ENCODE data around the gene SLC9A1. TPM values are rescaled to one million over a fixed set of nuclear protein-coding genes. Genes with fewer than 3 reads are reported as not detected.

The SLC9A1 gene
- total and polyA plus RNA-seq, 10 of the 15 experiments (the other 5 are each of a cell fraction or from before 2014, with no cell fraction given) = 0.87 to 21.4 (median 4.3) TPM

DNA sequence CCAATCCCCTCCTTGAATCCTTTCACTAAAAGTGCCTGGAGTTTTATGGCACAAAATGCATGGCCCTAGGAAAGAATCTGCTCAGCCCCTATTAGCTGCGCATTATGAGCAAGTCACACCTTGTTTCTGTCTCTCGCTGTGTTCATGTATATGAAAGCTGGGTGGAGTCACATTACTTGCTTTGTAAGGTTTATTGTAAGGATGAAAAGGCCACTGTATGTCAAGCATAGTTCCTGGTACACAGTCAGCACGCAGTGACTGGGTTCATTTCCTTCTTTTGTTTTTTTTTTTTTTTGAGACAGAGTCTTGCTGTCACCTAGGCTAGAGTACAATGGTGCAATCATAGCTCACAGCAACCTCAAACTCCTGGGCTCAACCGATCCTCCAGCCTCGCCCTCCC is 6.7 kb upstream of the SLC9A1 start:
- H4K20me1 ChIP-seq (ENCODE audit: control insufficient read depth, insufficient read depth) = no peaks in the 10 kb centered on the region
- ChIA-PET RAD21 (ENCODE audit: unreplicated experiment) (interaction anchor here (0.6 to 1.5 kb wide), 4 partner anchors 9 to 89 kb away, joined by 3 to 4 read pairs (median 3); no protein-coding TSS in a partner anchor), SMC1A (ENCODE audit: uncharacterized antibody, unreplicated experiment) (interaction anchor here (0.7 to 1.2 kb wide), 6 partner anchors 9 to 406 kb away, joined by 3 to 5 read pairs (median 3); no protein-coding TSS in a partner anchor), POLR2A (interaction anchor here (0.6 to 1.0 kb wide), 4 partner anchors 41 to 1073 kb away, joined by 3 to 4 read pairs (median 4); no protein-coding TSS in a partner anchor), CTCF (interaction anchor here (0.6 to 2.8 kb wide), 5 partner anchors 11 to 116 kb away, joined by 3 to 13 read pairs (median 4); no protein-coding TSS in a partner anchor)
- no peak overlapping the region for H3K4me3 ChIP-seq
- DNase-seq (ENCODE audit: low read depth, low spot score) (peak; percentile 65), ATAC-seq (peak; percentile 96), FAIRE-seq (peak; percentile 96)
- TF ChIP-seq CREB1 (IDR thresholded peaks at IDR 0.05; ENCODE audit: low read depth) = 0 out of 2 replicates have a peak, but pooled peaks have one; percentile 28
- TF ChIP-seq NR2F1 (conservative IDR thresholded peaks at IDR 0.05) = peak; percentile 51; the same call in 1 of the 2 replicates
- TF ChIP-seq ATF7 (IDR thresholded peaks at IDR 0.05; ENCODE audit: low read depth) = peak; percentile 60
- TF ChIP-seq, protein P1, sequence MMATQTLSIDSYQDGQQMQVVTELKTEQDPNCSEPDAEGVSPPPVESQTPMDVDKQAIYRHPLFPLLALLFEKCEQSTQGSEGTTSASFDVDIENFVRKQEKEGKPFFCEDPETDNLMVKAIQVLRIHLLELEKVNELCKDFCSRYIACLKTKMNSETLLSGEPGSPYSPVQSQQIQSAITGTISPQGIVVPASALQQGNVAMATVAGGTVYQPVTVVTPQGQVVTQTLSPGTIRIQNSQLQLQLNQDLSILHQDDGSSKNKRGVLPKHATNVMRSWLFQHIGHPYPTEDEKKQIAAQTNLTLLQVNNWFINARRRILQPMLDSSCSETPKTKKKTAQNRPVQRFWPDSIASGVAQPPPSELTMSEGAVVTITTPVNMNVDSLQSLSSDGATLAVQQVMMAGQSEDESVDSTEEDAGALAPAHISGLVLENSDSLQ (IDR thresholded peaks at IDR 0.05) = peak; percentile 44; the same call in 1 of the 2 replicates
- TF ChIP-seq SMAD1 (IDR thresholded peaks at IDR 0.05; ENCODE audit: low read depth, partially characterized antibody) = no peak
- TF ChIP-seq EED (IDR thresholded peaks at IDR 0.05; ENCODE audit: low read depth) = no peak
- TF ChIP-seq MYC (IDR thresholded peaks at IDR 0.05; ENCODE audit: insufficient read depth, insufficient read length, insufficient replicate concordance, low read length, severe bottlenecking) = no peak
- TF ChIP-seq ETV6 (conservative IDR thresholded peaks at IDR 0.05 in 1 of 2, IDR thresholded peaks at IDR 0.05 in 1 of 2; ENCODE audit: borderline replicate concordance in 1 of 2, low read depth in 1 of 2) = peak in 1 of 2 experiments; percentile 38; a peak in 1 of 4 replicates
- TF ChIP-seq PAX5 (IDR thresholded peaks at IDR 0.05; ENCODE audit: borderline replicate concordance, low read depth, low read length) = peak; percentile 63; the same call in 1 of the 2 replicates
- no peak for TF ChIP-seq CEBPB (IDR thresholded peaks at IDR 0.05; ENCODE audit: borderline replicate concordance in 1 of 2, low read depth in 2 of 2, low read length in 2 of 2)
- peak; percentile 89; the same call in 1 of the 2 replicates for TF ChIP-seq NBN (IDR thresholded peaks at IDR 0.05)
- peak; percentile 84 for TF ChIP-seq ZNF384 (IDR thresholded peaks at IDR 0.05; ENCODE audit: borderline replicate concordance, low read depth, low read length)
- peak; percentile 27; the same call in 1 of the 2 replicates for TF ChIP-seq TAF1 (IDR thresholded peaks at IDR 0.05; ENCODE audit: borderline replicate concordance, low read depth, low read length)
- no peak for TF ChIP-seq NR2C2 (IDR thresholded peaks at IDR 0.05; ENCODE audit: borderline replicate concordance, control insufficient read depth, insufficient read length, low read depth)
- TF ChIP-seq DPF2 (IDR thresholded peaks at IDR 0.05) = peak; percentile 17; the same call in 1 of the 2 replicates
- TF ChIP-seq BMI1 (IDR thresholded peaks at IDR 0.05; ENCODE audit: borderline replicate concordance) = no peak
- TF ChIP-seq BHLHE40 (IDR thresholded peaks at IDR 0.05; ENCODE audit: borderline replicate concordance in 1 of 2, low read depth in 2 of 2, low read length in 1 of 2) = peak in 1 of 2 experiments; percentile 31; a peak in 1 of 4 replicates
- TF ChIP-seq POLR2AphosphoS5 (IDR thresholded peaks at IDR 0.05; ENCODE audit: low read length) = no peak
- TF ChIP-seq POLR2A (IDR thresholded peaks at IDR 0.05; ENCODE audit: low read depth, low read length) = peak; percentile 33; the same call in 1 of the 2 replicates
- TF ChIP-seq SPI1 (IDR thresholded peaks at IDR 0.05; ENCODE audit: borderline replicate concordance, insufficient read depth, low read depth, low read length) = peak; percentile 53; the same call in 1 of the 2 replicates
- TF ChIP-seq, protein P2, sequence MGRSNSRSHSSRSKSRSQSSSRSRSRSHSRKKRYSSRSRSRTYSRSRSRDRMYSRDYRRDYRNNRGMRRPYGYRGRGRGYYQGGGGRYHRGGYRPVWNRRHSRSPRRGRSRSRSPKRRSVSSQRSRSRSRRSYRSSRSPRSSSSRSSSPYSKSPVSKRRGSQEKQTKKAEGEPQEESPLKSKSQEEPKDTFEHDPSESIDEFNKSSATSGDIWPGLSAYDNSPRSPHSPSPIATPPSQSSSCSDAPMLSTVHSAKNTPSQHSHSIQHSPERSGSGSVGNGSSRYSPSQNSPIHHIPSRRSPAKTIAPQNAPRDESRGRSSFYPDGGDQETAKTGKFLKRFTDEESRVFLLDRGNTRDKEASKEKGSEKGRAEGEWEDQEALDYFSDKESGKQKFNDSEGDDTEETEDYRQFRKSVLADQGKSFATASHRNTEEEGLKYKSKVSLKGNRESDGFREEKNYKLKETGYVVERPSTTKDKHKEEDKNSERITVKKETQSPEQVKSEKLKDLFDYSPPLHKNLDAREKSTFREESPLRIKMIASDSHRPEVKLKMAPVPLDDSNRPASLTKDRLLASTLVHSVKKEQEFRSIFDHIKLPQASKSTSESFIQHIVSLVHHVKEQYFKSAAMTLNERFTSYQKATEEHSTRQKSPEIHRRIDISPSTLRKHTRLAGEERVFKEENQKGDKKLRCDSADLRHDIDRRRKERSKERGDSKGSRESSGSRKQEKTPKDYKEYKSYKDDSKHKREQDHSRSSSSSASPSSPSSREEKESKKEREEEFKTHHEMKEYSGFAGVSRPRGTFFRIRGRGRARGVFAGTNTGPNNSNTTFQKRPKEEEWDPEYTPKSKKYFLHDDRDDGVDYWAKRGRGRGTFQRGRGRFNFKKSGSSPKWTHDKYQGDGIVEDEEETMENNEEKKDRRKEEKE (IDR thresholded peaks at IDR 0.05) = no peak
- no peak for TF ChIP-seq LARP7 (IDR thresholded peaks at IDR 0.05)
- 15% methylated on average over 5 of the region's 5 CpGs for WGBS (ENCODE audit: insufficient coverage, insufficient replicate concordance, low lambda C conversion rate, missing lambda C conversion rate)
- in situ Hi-C loops (cut with MboI) (no loop called here), intact Hi-C loops (cut with micrococcal nuclease; ENCODE audit: unreplicated experiment) (no loop called here)
- no peaks in the 10 kb centered on the region for H3K27me3 ChIP-seq (replicated peaks in 1 of 2; ENCODE audit: control insufficient read depth in 2 of 2, insufficient read depth in 2 of 2, low read length in 1 of 2)
- no TSS peak for BruUV-seq (replicated peaks)
- H3K36me3 ChIP-seq (ENCODE audit: control insufficient read depth in 2 of 2, insufficient read depth in 2 of 2, low read length in 1 of 2) = no peaks in the 10 kb centered on the region
- H3K79me2 ChIP-seq (ENCODE audit: control insufficient read depth, insufficient read depth, low read length) = no peaks in the 10 kb centered on the region
- peaks cover 12% of the 10 kb centered on the region for H3K4me1 ChIP-seq (ENCODE audit: control insufficient read depth, insufficient read depth, low read length)
- no peaks in the 10 kb centered on the region for H3K9me3 ChIP-seq (replicated peaks; ENCODE audit: control insufficient read depth, insufficient read depth, low read length)
- peak overlapping the region; percentile 79 for H2AFZ ChIP-seq (ENCODE audit: control insufficient read depth, low read depth, low read length)
- no peak overlapping the region; the same call in 1 of the 2 replicates for H3K9ac ChIP-seq (ENCODE audit: control insufficient read depth, insufficient read depth, low read length)
- peak overlapping the region; percentile 58; the same call in 1 of the 2 replicates for H3K27ac ChIP-seq (ENCODE audit: control insufficient read depth, insufficient read depth)
- peak overlapping the region; percentile 67; the same call in 1 of the 2 replicates for H3K4me2 ChIP-seq (ENCODE audit: control insufficient read depth, insufficient read depth)

Data from GM12878 (cell line).